OCI-LY3 (cell line): ENCODE data around the gene PON3.

ENCODE experiments used
- CTCF ChIP-seq: fragments of 200-600, 300-600 bp; sonication (generic); IDR thresholded peaks from 2 replicates; pipeline ENCODE4 v1.5.1; 2014; ENCODE audit warnings: antibody characterized with exemption, low read length, low read depth
- EZH2phosphoT487 ChIP-seq: fragments of 200-600 bp; shearing (Covaris generic); IDR thresholded peaks from 2 replicates; pipeline ENCODE4 v1.6.1; 2018; ENCODE audit warnings: antibody characterized with exemption, mixed run types, low read depth

- TF ChIP-seq CTCF = no peak
- no peak for TF ChIP-seq EZH2phosphoT487
Measured at GRCh38 chr7:95368235-95368634, 27.9 kb downstream of the PON3 start.
